ENCODE results near the gene LRRC27.
"Not testable (repeated sequence)": the region's sequence is repeated elsewhere in the genome, so short reads cannot be mapped to it uniquely, and the experiment has no call there.

The LRRC27 gene

GRCh38 chr10:132313305-132313704 is 18.7 kb upstream of the LRRC27 start:
- no peak for DNase-seq

- DNase-seq = no peak
These were observed 18.1 kb upstream of the LRRC27 start for GRCh38 chr10:132313865-132314264.

GRCh38 chr10:132314336-132314735 is 17.7 kb upstream of the LRRC27 start:
- no peak for DNase-seq

GRCh38 chr10:132314881-132315280 is 17.1 kb upstream of the LRRC27 start:
- not testable (repeated sequence) for DNase-seq

DNA sequence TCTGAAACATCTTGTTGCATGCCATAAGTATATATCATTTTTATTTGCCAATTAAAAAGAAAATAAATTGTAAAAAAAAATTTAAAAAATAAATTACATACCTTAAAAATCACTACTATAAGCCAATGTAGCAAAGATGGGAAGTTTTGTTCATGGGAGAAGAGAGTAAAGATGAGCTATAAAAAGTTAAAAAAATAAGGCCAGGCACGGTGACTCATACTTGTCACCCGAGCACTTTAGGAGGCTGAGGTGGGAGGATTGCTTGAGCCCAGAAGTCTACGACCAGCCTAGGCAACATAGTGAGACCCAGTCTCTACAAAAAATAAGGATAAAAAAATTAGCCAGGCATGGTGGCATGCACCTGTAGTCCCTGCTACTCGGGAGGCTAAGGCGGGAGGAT is 15.9 kb upstream of the LRRC27 start:
- no peak for DNase-seq

DNA sequence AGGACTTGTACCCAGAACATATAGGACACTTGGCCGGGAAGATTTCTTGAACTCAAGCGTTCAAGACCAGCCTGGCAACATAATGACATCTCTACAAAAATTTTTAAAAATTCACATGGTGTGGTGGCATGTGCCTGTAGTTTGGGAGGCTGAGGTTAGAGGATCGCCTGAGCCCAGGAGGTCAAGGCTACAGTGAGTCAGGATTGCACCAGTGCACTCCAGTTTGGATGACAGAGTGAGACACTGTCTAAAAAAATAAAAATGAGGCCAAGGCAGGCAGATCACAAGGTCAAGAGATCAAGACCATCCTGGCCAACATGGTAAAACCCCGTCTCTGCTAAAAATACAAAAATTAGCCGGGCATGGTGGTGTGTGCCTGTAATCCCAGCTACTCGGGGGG is 14.5 kb upstream of the LRRC27 start:
- DNase-seq = not testable (repeated sequence)

DNA sequence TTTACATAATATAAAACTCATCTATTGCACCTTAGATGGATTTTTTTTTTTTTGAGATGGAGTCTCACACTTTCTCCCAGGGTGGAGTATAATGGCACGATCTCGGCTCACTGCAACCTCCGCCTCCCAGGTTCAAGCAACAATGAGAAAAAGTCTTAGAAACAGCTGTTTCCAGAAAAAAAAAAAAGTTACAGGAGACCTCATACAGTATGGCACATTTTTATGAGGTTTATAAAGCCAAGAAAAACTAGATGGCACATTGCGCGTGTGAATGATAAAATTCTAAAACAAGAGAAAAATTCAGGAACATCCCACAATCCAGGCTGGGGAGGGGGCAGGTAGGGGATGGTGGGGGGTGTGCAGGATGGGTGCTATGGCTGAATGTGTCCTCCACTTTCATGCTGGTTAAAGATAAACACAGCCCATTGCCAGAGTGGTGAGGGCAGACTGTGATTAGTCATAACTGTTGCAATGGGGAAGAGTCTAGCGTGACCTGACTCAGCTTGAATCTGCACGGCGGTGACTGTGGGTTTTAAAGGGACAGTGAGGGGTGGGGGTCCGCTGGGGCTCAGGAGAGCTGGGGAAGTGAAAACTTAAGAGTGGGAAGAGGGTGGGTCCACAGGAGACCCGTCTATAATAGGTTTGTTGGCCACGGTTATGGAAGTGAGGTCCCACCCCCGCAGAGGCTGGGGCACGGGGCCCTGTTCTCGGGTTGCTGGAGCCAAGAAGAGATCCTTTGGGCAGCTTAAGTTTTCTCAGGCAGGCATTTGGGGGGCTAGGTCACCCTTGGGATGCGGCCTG is 11.9 kb upstream of the LRRC27 start:
- no peak for DNase-seq

- no peak for DNase-seq
These were observed 11.1 kb upstream of the LRRC27 start for GRCh38 chr10:132320654-132321469.

DNA sequence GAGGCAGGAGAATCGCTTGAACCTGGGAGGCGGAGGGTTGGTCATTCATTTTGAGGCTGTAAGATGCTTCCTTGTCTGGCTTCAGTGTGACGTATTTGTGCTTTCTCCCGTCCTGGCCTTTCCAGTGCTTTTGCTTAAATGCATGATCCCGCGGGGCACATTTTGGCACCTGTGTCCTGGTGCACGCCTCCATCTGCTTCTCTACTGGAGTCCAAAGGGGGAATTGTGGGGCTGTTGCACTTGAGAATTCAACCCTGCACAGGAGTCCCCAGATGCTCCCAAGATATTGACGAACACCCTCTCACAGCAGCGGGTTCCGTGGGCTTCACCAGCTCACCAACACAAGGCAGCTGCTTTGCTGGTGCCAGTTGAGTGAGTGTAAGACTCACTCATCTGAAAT is 10.3 kb upstream of the LRRC27 start:
- DNase-seq = no peak

DNA sequence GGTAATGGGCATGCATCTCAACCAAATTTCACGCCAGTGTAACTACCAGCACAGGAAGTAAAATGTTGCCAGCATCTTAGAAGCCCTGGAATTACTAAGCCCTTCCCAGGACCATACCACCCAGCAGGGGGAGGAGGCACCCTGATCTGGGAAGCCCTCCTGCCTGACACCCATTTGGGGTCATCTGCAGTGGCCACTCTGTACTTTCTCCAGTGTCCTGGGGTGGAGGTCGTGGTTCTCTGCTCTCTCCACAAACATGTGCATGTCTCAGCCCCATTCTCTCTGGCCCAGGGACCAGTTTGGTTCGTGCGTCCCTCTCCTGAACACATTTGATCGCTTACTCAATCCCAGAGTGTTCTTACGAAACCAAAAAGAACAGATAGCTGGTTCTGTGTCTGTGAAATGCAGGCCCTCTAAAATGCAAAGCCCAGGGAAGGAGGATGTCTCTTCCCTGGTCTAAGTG is 9.4 kb upstream of the LRRC27 start:
- DNase-seq = no peak

DNA sequence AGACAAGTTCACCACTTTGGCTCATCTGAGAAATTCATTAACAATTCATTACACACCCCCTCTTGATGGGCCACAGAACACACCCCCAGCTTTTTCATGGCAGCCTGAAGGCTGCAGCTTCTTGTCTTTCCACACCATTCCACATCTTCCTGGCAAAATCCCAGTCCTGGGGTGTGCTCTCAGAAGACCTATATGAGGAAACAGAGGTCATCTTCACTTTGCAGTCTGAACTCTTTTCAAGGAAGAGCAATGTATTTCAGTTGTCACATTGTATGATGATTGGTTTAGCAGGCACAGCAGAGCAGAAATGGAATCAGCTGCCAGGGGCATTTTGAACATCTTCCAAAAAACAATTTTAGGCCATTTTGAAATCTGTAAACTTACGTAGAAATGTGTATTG is 7.8 kb upstream of the LRRC27 start:
- no peak for DNase-seq

DNA sequence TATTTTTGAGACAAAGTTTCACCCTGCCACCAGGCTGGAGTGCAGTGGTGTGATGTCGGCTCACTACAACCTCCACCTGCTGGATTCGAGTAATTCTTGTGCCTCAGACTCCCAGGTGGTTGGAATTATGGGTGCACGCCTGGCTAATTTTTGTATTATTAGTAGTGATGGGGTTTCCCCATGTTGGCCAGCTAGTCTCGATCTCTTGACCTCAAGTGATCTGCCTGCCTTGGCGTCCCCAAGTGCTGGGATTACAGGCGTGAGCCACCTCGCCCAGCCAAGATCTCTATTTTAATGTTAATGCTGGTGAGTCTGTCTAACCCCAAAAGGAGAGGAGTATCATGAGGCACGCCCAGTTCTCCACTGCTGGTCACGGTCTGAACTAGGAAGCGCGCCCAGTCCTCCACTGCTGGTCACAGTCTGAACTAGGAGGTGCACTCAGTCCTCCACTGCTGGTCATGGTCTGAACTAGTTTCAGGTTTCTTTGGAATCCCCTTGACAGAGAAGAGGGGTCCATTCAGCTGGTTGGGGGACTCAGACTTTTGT is 5.6 kb upstream of the LRRC27 start:
- DNase-seq = no peak

- DNase-seq = no peak
These were observed 5.1 kb upstream of the LRRC27 start for GRCh38 chr10:132326925-132327324.

DNA sequence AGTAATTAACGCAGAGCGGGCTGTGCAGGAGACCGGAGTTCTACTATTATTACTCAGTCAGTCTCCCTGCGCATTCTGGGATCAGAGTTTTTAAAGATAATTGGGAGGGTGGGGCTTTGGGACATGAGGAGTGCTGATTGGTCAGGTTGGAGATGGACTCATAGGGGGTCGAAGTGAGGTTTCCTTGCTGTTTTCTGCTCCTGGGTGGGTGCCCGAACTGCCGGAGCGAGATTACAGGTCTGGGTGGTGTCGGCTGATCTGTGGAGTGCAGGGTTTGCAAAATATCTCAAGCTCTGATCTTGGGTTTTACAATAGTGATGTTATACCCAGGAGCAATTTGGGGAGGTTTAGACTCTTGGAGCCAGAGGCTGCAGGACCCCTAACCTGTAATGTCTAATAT is 3.9 kb upstream of the LRRC27 start:
- no peak for DNase-seq

DNA sequence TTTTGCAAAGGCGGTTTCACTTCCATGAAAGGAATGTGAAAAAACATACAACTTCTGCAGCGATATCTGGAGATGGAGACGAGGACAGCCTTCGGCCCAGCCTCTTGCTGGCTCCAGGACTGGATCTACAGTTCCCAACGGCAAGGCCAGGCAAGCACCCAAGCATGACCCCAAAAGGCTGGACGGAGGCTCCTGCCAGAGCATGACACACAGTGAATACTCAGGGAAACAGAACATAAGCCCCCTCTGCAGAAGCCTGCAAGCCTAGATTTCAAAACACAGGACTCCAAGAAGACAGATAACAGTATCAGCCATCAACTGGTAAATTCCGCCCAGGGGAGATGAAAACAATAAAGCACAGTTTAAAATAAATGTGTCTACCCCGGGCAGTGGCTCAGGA is 3.3 kb upstream of the LRRC27 start:
- no peak for DNase-seq

GRCh38 chr10:132329565-132330485 is 2.2 kb upstream of the LRRC27 start:
- DNase-seq = peak; percentile 43

GRCh38 chr10:132330486-132330833 is 1.5 kb upstream of the LRRC27 start:
- no peak for DNase-seq

- no peak for DNase-seq
These were observed 401 bp downstream of the LRRC27 start for GRCh38 chr10:132332433-132332754.

DNA sequence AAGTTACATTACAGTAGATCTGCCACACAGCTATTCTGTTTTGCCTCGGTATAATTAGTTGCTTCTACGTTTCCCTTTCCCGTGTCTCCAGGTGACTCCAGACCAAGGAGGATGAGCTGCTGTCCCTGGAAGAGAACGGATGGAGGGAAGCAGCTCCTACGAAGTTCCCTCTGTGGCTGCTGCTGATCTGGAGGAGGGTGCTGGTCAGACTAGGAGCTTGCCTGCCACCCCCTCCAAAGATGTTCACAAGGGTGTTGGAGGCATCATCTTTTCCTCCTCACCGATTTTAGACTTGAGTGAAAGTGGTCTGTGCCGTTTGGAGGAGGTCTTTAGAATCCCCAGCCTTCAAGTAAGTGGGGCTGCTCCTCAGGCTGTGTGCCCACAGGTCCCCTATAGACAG is 1.4 kb downstream of the LRRC27 start:
- no peak for DNase-seq

GRCh38 chr10:132334631-132335188 is 2.7 kb downstream of the LRRC27 start:
- no peak for DNase-seq

GRCh38 chr10:132335189-132336063 is 3.4 kb downstream of the LRRC27 start:
- DNase-seq = no peak
